GM18519 (cell line): ENCODE measurements around the gene ATP5MC3.

ENCODE experiments used
- ATAC-seq: cut with Tn5 transposase; IDR thresholded peaks from one replicate; pipeline ENCODE4 v1.9.1; 2021; ENCODE audit warnings: mild to moderate bottlenecking, moderate library complexity; ENCODE audit not compliant: unreplicated experiment, low FRiP score

Gene ATP5MC3

GRCh38 chr2:175168564-175168945 is 13.0 kb downstream of the ATP5MC3 start:
- ATAC-seq: peak; percentile 25

DNA sequence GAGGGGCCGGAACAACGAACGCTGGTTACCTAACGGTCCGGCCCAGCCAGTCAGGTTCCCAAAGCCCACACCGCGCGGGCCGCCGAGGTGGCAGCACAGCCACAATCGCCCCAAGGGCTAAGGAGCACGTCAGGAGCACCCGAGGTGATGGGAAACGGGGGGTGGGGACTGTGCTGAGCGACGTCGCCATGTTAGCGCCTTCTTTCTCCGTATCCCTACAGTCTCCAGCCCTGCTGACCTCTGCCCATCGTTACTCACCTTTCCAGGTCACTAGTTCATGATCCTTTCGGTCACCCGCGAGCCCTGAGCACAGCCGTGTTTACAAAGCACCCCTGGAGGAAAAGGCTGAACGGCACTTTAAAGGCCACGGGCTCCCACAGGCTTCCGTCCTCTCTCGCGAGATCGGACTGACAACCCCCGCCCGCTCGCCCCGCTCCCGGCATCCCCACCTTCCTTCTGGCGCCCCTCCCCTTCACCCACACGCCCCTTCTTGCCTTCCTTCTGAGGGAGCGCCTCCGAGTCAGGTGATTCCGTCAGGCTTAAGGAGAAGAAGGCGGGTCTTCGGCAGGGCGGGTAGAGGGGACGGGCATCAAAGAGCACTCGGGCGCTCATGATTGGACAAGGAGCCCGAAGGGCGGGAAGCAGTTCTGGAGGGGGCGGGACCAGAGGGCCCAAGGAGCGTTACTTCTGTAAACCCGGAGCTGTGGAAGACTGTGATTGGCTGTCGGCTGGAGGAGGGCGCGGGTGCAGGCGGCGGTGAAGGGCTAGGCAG is 13.5 kb downstream of the ATP5MC3 start, which contains the start of gene ATF2:
Gene ATF2 (minus strand): TSS at position 412 of the 772 bp plus-strand sequence. CDS start 31,760 bp downstream, outside the sequence.
- peak; percentile 93 for ATAC-seq

- no peak for ATAC-seq
Observed at GRCh38 chr2:175167076-175167791, 14.3 kb downstream of the ATP5MC3 start.

- ATAC-seq: no peak
Observed at GRCh38 chr2:175166216-175166824, 15.2 kb downstream of the ATP5MC3 start.

- no peak for ATAC-seq
Observed at GRCh38 chr2:175164235-175164634, 17.3 kb downstream of the ATP5MC3 start.

DNA sequence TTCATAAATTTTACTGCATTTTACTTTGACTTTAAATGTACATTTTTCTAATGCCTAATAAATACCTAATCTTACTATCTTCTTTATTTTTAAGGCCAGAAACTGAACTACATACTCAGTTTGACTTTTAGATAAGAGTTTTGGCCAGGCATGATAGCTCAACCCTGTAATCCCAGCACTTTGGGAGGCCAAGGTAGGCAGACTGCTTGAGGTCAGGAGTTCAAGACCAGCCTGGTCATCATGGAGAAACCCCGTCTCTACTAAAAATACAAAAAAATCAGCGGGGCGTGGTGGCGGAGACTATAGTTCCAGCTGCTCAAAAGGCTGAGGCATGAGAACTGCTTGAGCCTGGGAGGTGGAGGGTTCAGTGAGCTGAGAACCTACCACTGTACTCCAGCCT is 22.6 kb downstream of the ATP5MC3 start:
- ATAC-seq: no peak

DNA sequence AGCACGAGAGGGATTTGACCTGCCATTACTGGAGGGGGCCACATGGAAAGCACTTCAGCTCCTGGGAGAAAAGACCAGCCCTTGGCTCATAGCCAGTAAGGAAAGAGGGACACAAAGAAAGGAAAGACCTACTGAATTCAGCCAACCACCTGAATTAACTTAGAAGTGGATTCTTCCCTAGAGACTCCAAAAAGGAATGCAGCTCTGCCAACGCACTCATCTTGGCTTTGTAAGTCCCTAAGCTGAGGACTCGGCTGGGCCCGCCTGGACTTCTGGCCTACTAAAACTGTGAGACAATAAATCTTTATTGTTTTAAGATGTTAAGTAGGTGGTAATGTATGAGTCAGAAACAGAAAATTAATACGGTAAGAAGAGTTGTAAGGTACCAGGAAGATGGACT is 25.0 kb downstream of the ATP5MC3 start:
- ATAC-seq: no peak

GRCh38 chr2:175154661-175155082 is 26.8 kb downstream of the ATP5MC3 start:
- peak; percentile 91 for ATAC-seq

DNA sequence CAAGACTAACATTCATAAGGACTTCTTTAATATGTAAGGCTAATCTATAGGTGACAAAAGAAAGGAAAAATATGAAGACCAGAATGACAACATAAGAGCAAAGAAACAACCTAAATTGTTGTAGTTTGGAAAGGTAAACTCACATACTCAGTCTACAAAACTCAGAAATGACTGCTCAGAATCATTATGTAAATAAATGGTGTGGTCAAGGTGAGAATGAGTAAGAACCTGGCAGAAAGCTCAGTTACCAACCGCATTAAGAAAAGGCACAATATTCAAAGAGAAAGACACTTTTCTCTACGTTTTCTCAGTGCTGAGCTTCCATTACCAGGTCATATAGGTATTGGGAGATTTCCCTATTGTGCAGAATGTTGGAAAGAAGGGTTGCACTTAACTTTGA is 29.3 kb downstream of the ATP5MC3 start:
- no peak for ATAC-seq

- no peak for ATAC-seq
Observed at GRCh38 chr2:175151791-175152190, 29.7 kb downstream of the ATP5MC3 start.

- no peak for ATAC-seq
Observed at GRCh38 chr2:175147186-175147585, 34.3 kb downstream of the ATP5MC3 start.

GRCh38 chr2:175143678-175144077 is 37.8 kb downstream of the ATP5MC3 start:
- ATAC-seq: no peak

DNA sequence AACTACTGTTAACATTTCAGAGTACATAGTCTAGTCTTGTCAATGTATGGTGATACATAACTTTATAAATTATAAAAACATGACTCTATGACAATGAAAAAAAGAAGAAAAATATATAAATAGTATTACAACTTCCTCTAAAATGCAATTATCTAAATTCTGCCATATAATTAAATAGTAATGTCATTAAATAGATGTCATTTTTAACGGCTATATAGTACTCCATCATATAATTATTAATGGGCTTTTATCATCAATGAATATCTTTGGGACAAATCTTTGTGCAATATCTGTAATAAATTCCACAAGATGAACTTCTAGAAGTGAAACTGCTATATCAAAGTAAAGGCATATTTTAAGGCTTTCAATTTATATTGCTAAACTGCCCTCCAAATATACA is 38.3 kb downstream of the ATP5MC3 start:
- ATAC-seq: no peak

DNA sequence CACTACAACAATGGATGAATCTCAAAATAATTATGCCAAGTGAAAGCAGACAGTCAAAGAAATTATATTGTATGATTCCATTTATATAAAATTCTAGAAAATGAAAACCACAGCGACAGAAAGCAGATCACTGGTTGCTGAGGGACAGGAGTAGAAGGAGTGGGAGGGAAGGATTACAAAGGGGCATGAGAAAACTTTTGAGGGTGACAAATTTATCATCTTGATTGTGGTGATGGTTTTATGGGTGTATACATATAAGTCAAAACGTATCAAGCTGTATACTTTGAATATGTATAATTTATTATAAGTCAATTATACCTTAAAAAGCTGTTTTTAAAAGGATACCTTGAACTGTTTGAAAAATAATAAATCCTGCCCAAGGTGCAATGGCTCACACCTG is 41.2 kb downstream of the ATP5MC3 start:
- no peak for ATAC-seq

DNA sequence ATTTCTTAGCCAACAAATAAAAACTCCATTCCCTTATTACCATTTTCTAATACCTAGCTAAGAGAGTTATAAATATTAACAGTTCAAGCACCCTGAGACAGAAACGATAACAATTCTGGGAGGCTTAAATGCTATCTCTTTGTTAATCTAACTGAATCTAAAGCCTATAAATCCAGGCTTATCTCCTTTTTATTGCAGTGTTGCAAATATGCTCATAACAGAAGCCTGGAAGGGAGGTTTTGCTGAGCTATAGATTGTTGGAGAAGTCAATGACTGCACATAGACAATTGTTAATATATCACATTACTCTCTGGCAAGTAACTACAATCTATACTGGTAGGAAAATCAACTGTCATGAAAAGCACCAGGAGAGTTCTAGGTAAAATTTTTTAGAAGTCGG is 43.7 kb downstream of the ATP5MC3 start:
- ATAC-seq: no peak

- ATAC-seq: peak; percentile 64
Observed at GRCh38 chr2:175136334-175137215, 44.9 kb downstream of the ATP5MC3 start.

DNA sequence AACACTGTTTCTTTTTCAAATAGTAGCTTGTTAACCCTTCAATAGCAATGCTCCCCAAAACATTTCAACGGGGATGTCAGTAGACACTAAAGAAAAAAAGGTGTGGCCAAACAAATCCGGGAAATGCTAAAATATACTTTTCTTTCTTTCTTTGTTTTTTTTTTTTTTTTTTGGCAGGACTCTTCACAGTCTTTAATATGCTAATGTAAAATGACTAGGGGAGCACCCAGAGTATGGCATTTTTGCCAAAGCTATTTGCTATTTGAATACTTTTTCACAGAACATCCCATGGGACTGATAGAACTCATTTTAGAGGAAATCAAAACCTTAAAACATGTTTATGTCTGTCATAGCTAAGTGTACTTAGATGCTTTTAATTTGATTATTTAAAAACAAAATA is 45.6 kb downstream of the ATP5MC3 start:
- no peak for ATAC-seq

GRCh38 chr2:175135177-175135576 is 46.3 kb downstream of the ATP5MC3 start:
- no peak for ATAC-seq

DNA sequence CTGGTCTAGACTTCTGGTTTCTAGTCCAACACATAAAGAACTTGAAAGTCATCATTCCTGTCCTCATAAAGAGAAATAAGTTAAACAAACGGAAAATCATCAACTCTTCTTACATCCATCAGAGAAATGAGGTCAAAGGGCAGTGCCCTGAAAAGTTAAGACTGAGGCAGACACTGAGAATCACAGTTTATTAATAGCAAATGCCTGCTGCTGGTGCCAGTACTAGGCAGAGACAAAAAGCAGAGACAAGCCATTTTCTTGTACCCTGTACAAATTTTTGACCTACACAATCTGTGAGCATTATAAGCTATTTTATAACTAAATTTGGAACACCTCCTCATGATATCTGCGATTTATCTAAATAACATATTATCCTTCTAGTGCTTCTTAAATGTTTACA is 50.3 kb downstream of the ATP5MC3 start:
- no peak for ATAC-seq

GRCh38 chr2:175126661-175127060 is 54.8 kb downstream of the ATP5MC3 start:
- ATAC-seq: no peak
